HepG2 (cell line): ENCODE results near the gene TCEA3. TPM values are rescaled to one million over a fixed set of nuclear protein-coding genes. Genes with fewer than 3 reads are reported as not detected.

Experiments
- ETV6 ChIP-seq: sonication (generic); formaldehyde crosslinking; conservative IDR thresholded peaks from 2 replicates; pipeline ENCODE4 v1.4.0; 2020; ENCODE audit warnings: missing genetic modification reagents
- HIVEP1 ChIP-seq: sonication (generic); formaldehyde crosslinking; IDR thresholded peaks from 2 replicates; pipeline ENCODE4 v1.4.0; 2020; ENCODE audit warnings: mild to moderate bottlenecking, missing genetic modification reagents
- KMT2B ChIP-seq: IDR thresholded peaks from 2 replicates; pipeline ENCODE4 v1.6.1; 2016; ENCODE audit warnings: missing genetic modification reagents, missing compliant biosample characterization
- SCMH1 ChIP-seq: sonication (generic); formaldehyde crosslinking; IDR thresholded peaks from 2 replicates; pipeline ENCODE4 v1.9.0; 2021; ENCODE audit warnings: missing genetic modification reagents, mild to moderate bottlenecking, borderline replicate concordance
- SMARCC2 ChIP-seq: fragments of 450-650 bp; IDR thresholded peaks from 2 replicates; pipeline ENCODE4 v1.6.1; 2017; ENCODE audit warnings: antibody characterized with exemption, mild to moderate bottlenecking
- SNAI1 ChIP-seq: sonication (generic); formaldehyde crosslinking; IDR thresholded peaks from 2 replicates; pipeline ENCODE4 v1.5.0; 2020; ENCODE audit warnings: mild to moderate bottlenecking, missing genetic modification reagents, borderline replicate concordance
- TBL1XR1 ChIP-seq: fragments of 150-350 bp; IDR thresholded peaks from 2 replicates; pipeline ENCODE4 v1.6.1; 2014; ENCODE audit warnings: borderline replicate concordance, low read length; ENCODE audit not compliant: partially characterized antibody
- ZFYVE20 ChIP-seq: sonication (generic); formaldehyde crosslinking; IDR thresholded peaks from 2 replicates; pipeline ENCODE4 v1.8.0; 2023; ENCODE audit warnings: low read depth, mild to moderate bottlenecking, moderate library complexity, missing genetic modification reagents, borderline replicate concordance
- ZKSCAN5 ChIP-seq: sonication (generic); formaldehyde crosslinking; IDR thresholded peaks from 2 replicates; pipeline ENCODE4 v1.5.1; 2020; ENCODE audit warnings: mild to moderate bottlenecking, missing genetic modification reagents
- ZMAT3 ChIP-seq: sonication (generic); formaldehyde crosslinking; conservative IDR thresholded peaks from 2 replicates; pipeline ENCODE4 v1.7.0; 2021; ENCODE audit warnings: missing genetic modification reagents
- ZNF207 ChIP-seq: fragments of 450-650 bp; IDR thresholded peaks from 2 replicates; pipeline ENCODE4 v1.6.1; 2016; ENCODE audit warnings: antibody characterized with exemption, borderline replicate concordance
- polyA plus RNA-seq, 8 experiments: library from polyadenylated mRNA; depleted of rRNA in 3 of 8; stranded (reverse) in 7 of 8; unstranded in 1 of 8; fragments of >200 nt; fragmentation: Illumina TruSeq in 4 of 8; extraction: Trizol in 4 of 8; gene quantifications; 2 replicates each; pipeline versions ENCODE4 v1.2.1 to v1.2.3, GENCODE V29; 2011 to 2016; ENCODE audit warnings: low read depth in 4 of 8, missing spikeins in 1 of 8, mixed read lengths in 1 of 8; ENCODE audit not compliant: insufficient read depth in 1 of 8
- total RNA-seq, 5 experiments: library from RNA; depleted of rRNA; stranded (reverse); fragments of >200 nt; fragmentation: Illumina TruSeq; extraction: Trizol; gene quantifications; 2 replicates each; pipeline ENCODE4 v1.2.3, GENCODE V29; 2016; ENCODE audit warnings: low read depth in 1 of 5
- TF ChIP-seq, protein P1 (sequence below): sonication (generic); formaldehyde crosslinking; IDR thresholded peaks from 2 replicates; pipeline ENCODE4 v1.5.0; 2020; ENCODE audit warnings: mild to moderate bottlenecking, missing genetic modification reagents
- TF ChIP-seq, protein P2 (sequence below): fragments of 450-650 bp; IDR thresholded peaks from 2 replicates; pipeline ENCODE4 v1.6.1; 2016
- TF ChIP-seq, protein P3 (sequence below): sonication (generic); formaldehyde crosslinking; IDR thresholded peaks from 2 replicates; pipeline ENCODE4 v1.4.0; 2020; ENCODE audit warnings: missing genetic modification reagents
- TF ChIP-seq, protein P4 (sequence below): sonication (generic); formaldehyde crosslinking; IDR thresholded peaks from 2 replicates; pipeline ENCODE4 v1.4.0; 2020; ENCODE audit warnings: mild to moderate bottlenecking, missing genetic modification reagents
- TF ChIP-seq, protein P5 (sequence below): sonication (generic); formaldehyde crosslinking; IDR thresholded peaks from 2 replicates; pipeline ENCODE4 v1.4.0; 2020; ENCODE audit warnings: missing genetic modification reagents
- TF ChIP-seq, protein P6 (sequence below): sonication (generic); formaldehyde crosslinking; IDR thresholded peaks from 2 replicates; pipeline ENCODE4 v1.4.0; 2020; ENCODE audit warnings: low read depth, missing genetic modification reagents

TCEA3 gene
- total and polyA plus RNA-seq, 2 of the 13 experiments (the other 11 are each of a cell fraction or from before 2014, with no cell fraction given), result 55.5 to 84.6 TPM

DNA sequence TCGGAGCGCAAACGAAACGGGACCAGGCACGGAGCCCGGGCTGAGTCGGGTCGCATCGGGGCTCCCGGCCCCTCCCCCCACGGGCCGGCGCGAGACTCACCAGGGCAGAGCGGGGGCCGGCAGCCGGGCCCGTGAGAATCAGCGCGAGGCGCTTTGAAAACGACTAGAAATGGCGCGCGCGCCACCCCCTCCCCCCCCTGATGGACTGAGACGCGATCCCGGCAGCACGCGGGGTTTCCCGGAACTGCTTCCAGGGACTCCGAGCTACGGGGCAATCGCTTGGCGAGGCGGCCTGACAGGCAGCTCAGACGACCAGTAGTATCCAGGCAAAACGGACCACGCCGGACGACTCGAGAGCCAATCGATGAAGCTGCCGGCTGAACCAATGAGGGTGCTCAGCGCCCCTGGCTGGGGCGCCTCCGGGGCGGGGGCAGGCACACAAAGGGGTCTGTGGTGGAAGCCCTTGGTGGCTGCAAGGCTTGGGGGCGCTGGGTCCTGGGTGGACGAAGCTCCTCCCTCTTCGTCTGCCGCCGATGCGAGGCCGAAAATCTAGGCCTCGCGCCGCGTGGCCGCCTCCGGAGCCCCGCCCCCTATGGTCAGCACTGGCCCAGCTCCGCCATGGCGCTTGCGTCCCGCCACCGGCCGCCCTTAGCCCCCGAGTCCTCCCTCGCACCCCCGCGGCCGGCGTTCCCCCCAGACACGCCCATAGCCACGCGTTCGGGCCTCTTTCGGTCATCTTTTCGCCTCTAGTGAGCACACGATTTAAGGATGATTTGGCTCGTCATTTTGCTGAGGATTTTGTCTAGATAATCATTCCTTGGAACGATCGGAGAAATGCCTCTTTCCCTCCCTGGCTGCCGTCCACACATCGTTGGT lies 80.2 kb downstream of the TCEA3 start, which contains the start of gene HNRNPR (continued):
- TF ChIP-seq SCMH1, result no peak
- TF ChIP-seq ZFYVE20 (CRISPR knock-in tag), result no peak
- TF ChIP-seq, protein P1, sequence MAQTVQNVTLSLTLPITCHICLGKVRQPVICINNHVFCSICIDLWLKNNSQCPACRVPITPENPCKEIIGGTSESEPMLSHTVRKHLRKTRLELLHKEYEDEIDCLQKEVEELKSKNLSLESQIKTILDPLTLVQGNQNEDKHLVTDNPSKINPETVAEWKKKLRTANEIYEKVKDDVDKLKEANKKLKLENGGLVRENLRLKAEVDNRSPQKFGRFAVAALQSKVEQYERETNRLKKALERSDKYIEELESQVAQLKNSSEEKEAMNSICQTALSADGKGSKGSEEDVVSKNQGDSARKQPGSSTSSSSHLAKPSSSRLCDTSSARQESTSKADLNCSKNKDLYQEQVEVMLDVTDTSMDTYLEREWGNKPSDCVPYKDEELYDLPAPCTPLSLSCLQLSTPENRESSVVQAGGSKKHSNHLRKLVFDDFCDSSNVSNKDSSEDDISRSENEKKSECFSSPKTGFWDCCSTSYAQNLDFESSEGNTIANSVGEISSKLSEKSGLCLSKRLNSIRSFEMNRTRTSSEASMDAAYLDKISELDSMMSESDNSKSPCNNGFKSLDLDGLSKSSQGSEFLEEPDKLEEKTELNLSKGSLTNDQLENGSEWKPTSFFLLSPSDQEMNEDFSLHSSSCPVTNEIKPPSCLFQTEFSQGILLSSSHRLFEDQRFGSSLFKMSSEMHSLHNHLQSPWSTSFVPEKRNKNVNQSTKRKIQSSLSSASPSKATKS (CRISPR knock-in tag), result no peak
- TF ChIP-seq, protein P2, sequence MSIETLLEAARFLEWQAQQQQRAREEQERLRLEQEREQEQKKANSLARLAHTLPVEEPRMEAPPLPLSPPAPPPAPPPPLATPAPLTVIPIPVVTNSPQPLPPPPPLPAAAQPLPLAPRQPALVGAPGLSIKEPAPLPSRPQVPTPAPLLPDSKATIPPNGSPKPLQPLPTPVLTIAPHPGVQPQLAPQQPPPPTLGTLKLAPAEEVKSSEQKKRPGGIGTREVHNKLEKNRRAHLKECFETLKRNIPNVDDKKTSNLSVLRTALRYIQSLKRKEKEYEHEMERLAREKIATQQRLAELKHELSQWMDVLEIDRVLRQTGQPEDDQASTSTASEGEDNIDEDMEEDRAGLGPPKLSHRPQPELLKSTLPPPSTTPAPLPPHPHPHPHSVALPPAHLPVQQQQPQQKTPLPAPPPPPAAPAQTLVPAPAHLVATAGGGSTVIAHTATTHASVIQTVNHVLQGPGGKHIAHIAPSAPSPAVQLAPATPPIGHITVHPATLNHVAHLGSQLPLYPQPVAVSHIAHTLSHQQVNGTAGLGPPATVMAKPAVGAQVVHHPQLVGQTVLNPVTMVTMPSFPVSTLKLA, result peak; percentile 68
- TF ChIP-seq, protein P3, sequence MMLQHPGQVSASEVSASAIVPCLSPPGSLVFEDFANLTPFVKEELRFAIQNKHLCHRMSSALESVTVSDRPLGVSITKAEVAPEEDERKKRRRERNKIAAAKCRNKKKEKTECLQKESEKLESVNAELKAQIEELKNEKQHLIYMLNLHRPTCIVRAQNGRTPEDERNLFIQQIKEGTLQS (CRISPR knock-in tag), result no peak; the same call in 1 of the 2 replicates
- peak; percentile 31; the same call in 1 of the 2 replicates for TF ChIP-seq ETV6
- TF ChIP-seq ZNF207, result no peak
- TF ChIP-seq ZMAT3 (CRISPR knock-in tag), result 0 out of 2 replicates have a peak, but pooled peaks have one; percentile 24
- no peak for TF ChIP-seq ZKSCAN5 (CRISPR knock-in tag)
- TF ChIP-seq, protein P4, sequence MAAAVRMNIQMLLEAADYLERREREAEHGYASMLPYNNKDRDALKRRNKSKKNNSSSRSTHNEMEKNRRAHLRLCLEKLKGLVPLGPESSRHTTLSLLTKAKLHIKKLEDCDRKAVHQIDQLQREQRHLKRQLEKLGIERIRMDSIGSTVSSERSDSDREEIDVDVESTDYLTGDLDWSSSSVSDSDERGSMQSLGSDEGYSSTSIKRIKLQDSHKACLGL (CRISPR knock-in tag), result peak; percentile 77; the same call in 1 of the 2 replicates
- TF ChIP-seq HIVEP1 (CRISPR knock-in tag), result peak; percentile 75
- TF ChIP-seq TBL1XR1, result no peak
- TF ChIP-seq SNAI1, result no peak; the same call in 1 of the 2 replicates
- TF ChIP-seq, protein P5, sequence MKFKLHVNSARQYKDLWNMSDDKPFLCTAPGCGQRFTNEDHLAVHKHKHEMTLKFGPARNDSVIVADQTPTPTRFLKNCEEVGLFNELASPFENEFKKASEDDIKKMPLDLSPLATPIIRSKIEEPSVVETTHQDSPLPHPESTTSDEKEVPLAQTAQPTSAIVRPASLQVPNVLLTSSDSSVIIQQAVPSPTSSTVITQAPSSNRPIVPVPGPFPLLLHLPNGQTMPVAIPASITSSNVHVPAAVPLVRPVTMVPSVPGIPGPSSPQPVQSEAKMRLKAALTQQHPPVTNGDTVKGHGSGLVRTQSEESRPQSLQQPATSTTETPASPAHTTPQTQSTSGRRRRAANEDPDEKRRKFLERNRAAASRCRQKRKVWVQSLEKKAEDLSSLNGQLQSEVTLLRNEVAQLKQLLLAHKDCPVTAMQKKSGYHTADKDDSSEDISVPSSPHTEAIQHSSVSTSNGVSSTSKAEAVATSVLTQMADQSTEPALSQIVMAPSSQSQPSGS (CRISPR knock-in tag), result 0 out of 2 replicates have a peak, but pooled peaks have one; percentile 8
- TF ChIP-seq SMARCC2, result no peak
- TF ChIP-seq KMT2B, result peak; percentile 56; the same call in 1 of the 2 replicates
- TF ChIP-seq, protein P6, sequence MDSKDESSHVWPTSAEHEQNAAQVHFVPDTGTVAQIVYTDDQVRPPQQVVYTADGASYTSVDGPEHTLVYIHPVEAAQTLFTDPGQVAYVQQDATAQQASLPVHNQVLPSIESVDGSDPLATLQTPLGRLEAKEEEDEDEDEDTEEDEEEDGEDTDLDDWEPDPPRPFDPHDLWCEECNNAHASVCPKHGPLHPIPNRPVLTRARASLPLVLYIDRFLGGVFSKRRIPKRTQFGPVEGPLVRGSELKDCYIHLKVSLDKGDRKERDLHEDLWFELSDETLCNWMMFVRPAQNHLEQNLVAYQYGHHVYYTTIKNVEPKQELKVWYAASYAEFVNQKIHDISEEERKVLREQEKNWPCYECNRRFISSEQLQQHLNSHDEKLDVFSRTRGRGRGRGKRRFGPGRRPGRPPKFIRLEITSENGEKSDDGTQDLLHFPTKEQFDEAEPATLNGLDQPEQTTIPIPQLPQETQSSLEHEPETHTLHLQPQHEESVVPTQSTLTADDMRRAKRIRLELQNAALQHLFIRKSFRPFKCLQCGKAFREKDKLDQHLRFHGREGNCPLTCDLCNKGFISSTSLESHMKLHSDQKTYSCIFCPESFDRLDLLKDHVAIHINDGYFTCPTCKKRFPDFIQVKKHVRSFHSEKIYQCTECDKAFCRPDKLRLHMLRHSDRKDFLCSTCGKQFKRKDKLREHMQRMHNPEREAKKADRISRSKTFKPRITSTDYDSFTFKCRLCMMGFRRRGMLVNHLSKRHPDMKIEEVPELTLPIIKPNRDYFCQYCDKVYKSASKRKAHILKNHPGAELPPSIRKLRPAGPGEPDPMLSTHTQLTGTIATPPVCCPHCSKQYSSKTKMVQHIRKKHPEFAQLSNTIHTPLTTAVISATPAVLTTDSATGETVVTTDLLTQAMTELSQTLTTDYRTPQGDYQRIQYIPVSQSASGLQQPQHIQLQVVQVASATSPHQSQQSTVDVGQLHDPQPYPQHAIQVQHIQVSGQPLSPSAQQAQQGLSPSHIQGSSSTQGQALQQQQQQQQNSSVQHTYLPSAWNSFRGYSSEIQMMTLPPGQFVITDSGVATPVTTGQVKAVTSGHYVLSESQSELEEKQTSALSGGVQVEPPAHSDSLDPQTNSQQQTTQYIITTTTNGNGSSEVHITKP (CRISPR knock-in tag), result peak; percentile 18; the same call in 1 of the 2 replicates
